GM18517 (cell line): ENCODE results near the gene STIMATE.

Experiments used
- ATAC-seq: cut with Tn5 transposase; IDR thresholded peaks from one replicate; pipeline ENCODE4 v1.9.1; 2021; ENCODE audit warnings: mild to moderate bottlenecking, moderate library complexity; ENCODE audit not compliant: unreplicated experiment

STIMATE gene

GRCh38 chr3:52871761-52872160 is 25.6 kb downstream of the STIMATE start:
- no peak for ATAC-seq

- no peak for ATAC-seq
These were observed 26.9 kb downstream of the STIMATE start for GRCh38 chr3:52870471-52870870.

- no peak for ATAC-seq
These were observed 30.9 kb downstream of the STIMATE start for GRCh38 chr3:52866427-52866826.

- ATAC-seq: no peak
These were observed 31.4 kb downstream of the STIMATE start for GRCh38 chr3:52865994-52866393.

GRCh38 chr3:52860424-52860768 is 37.0 kb downstream of the STIMATE start:
- no peak for ATAC-seq

- no peak for ATAC-seq
These were observed 37.5 kb downstream of the STIMATE start for GRCh38 chr3:52859686-52860423.

GRCh38 chr3:52857864-52858263 is 39.5 kb downstream of the STIMATE start:
- ATAC-seq: no peak

GRCh38 chr3:52857133-52857532 is 40.2 kb downstream of the STIMATE start:
- ATAC-seq: no peak

GRCh38 chr3:52856666-52857065 is 40.7 kb downstream of the STIMATE start:
- no peak for ATAC-seq

GRCh38 chr3:52854013-52854412 is 43.3 kb downstream of the STIMATE start:
- no peak for ATAC-seq

- ATAC-seq: no peak
These were observed 44.9 kb downstream of the STIMATE start for GRCh38 chr3:52852419-52852818.

GRCh38 chr3:52851348-52851747 is 46.0 kb downstream of the STIMATE start:
- ATAC-seq: no peak

GRCh38 chr3:52849656-52850055 is 47.7 kb downstream of the STIMATE start:
- no peak for ATAC-seq

GRCh38 chr3:52848617-52849016 is 48.7 kb downstream of the STIMATE start:
- no peak for ATAC-seq

GRCh38 chr3:52847726-52848125 is 49.6 kb downstream of the STIMATE start:
- no peak for ATAC-seq

- no peak for ATAC-seq
These were observed 50.1 kb downstream of the STIMATE start for GRCh38 chr3:52847241-52847640.

- no peak for ATAC-seq
These were observed 50.8 kb downstream of the STIMATE start for GRCh38 chr3:52846432-52846965.

GRCh38 chr3:52845691-52846431 is 51.5 kb downstream of the STIMATE start:
- no peak for ATAC-seq

- no peak for ATAC-seq
These were observed 52.2 kb downstream of the STIMATE start for GRCh38 chr3:52845157-52845556.

- no peak for ATAC-seq
These were observed 52.9 kb downstream of the STIMATE start for GRCh38 chr3:52844290-52844975.

- no peak for ATAC-seq
These were observed 53.5 kb downstream of the STIMATE start for GRCh38 chr3:52843881-52844280.
